NT2/D1 (cell line): ENCODE results near the gene USP14.

Experiments used
- SUZ12 ChIP-seq: IDR thresholded peaks from 2 replicates; pipeline ENCODE4 v1.6.1; 2011; ENCODE audit not compliant: insufficient read length, insufficient read depth; ENCODE audit errors: extremely low read depth
- YY1 ChIP-seq: IDR thresholded peaks from 2 replicates; pipeline ENCODE4 v1.6.1; 2011; ENCODE audit not compliant: insufficient read length, insufficient read depth
- ZNF274 ChIP-seq: IDR thresholded peaks from 2 replicates; pipeline ENCODE4 v1.6.1; 2011; ENCODE audit warnings: mild to moderate bottlenecking, low read depth, low read length

DNA sequence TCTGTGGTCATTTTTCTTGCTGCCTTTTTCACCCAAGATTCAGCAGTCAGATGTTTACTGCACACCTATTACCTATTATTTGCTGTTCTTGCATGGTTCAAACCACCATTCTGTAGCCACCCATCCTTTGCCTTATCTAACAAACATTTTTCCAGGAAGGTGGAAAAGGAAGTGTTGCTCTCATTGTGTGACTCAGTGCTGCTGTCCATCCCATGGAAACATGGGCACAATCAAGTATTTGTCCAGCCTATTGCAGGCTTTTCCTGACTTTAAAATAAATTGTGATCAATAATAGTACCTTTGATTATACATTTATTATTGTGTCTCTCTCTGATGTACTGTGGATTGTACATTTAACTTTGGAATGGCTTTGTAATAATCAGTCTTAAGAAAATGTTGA is 53.2 kb downstream of the USP14 start:
- no peak for TF ChIP-seq YY1
- TF ChIP-seq ZNF274: no peak
- no peak for TF ChIP-seq SUZ12
